A549 (cell line): ENCODE measurements around the gene PELI3. TPM values are rescaled to one million over a fixed set of nuclear protein-coding genes. Genes with fewer than 3 reads are reported as not detected.

Experiments
- ATAC-seq, 2 experiments: fragments of 200-7000 bp in 1 of 2; fragments of >200 bp in 1 of 2; cut with Nextera tagmentation in 1 of 2; cut with Tn5 transposase in 1 of 2; 3 replicates each; pipeline versions ENCODE4 v1.8.0 to v1.9.1; 2018 to 2020; ENCODE audit warnings: mild to moderate bottlenecking in 1 of 2, moderate library complexity in 1 of 2
- CTCF ChIA-PET: fragments of 300-600 bp; sonication (Branson Sonifier 250); formaldehyde crosslinking; extraction: SDS; loops from one replicate; lab custom pipeline; 2021; ENCODE audit warnings: antibody characterized with exemption, inconsistent platforms; lab: Yijun Ruan, JAX
- POLR2A ChIA-PET: fragments of 350-600 bp; formaldehyde crosslinking; extraction: SDS; loops from one replicate; lab custom pipeline; 2021; ENCODE audit warnings: antibody characterized with exemption, inconsistent platforms; lab: Yijun Ruan, JAX
- DNase-seq, 2 experiments: peaks; one replicate each; pipeline versions ENCODE4 v3.0.0 to v3.0.0-alpha.2; 2011 to 2016; ENCODE audit warnings: low read depth in 1 of 2, low spot score in 1 of 2
- FAIRE-seq: peaks from 2 replicates; lab custom pipeline; 2011; peaks lifted over from hg19 to GRCh38; lab: Jason Lieb, UNC
- H3K27ac ChIP-seq, 2 experiments: fragments of >200 bp; sonication (Bioruptor Twin); formaldehyde crosslinking; 3 replicates each; pipeline ENCODE4 v1.5.1; 2016 to 2017
- H3K4me1 ChIP-seq: fragments of >200 bp; sonication (Bioruptor Twin); formaldehyde crosslinking; 3 replicates; pipeline ENCODE4 v1.6.1; 2016
- H3K4me2 ChIP-seq: fragments of >200 bp; sonication (Bioruptor Twin); formaldehyde crosslinking; 3 replicates; pipeline ENCODE4 v1.6.1; 2016
- H3K4me3 ChIP-seq: fragments of >200 bp; sonication (Bioruptor Twin); formaldehyde crosslinking; 3 replicates; pipeline ENCODE4 v1.5.1; 2016
- H3K9me3 ChIP-seq: fragments of >200 bp; sonication (Bioruptor Twin); formaldehyde crosslinking; 3 replicates; pipeline ENCODE4 v1.6.1; 2016
- BCL3 ChIP-seq: fragments of >200 bp; sonication (Bioruptor Twin); formaldehyde crosslinking; IDR thresholded peaks from 3 replicates; pipeline ENCODE4 v1.6.1; 2016
- BHLHE40 ChIP-seq: IDR thresholded peaks from 2 replicates; pipeline ENCODE4 v1.6.1; 2012; ENCODE audit warnings: low read depth, low read length, inconsistent platforms
- E2F6 ChIP-seq: IDR thresholded peaks from 2 replicates; pipeline ENCODE4 v1.6.1; 2012; ENCODE audit warnings: low read depth, borderline replicate concordance
- EHF ChIP-seq: fragments of 250-450 bp; sonication (Bioruptor Pico); IDR thresholded peaks from 2 replicates; pipeline ENCODE4 v1.5.0; 2020; ENCODE audit warnings: mild to moderate bottlenecking
- EHMT2 ChIP-seq: fragments of 200-600 bp; sonication (generic); IDR thresholded peaks from 2 replicates; pipeline ENCODE4 v1.6.1; 2016; ENCODE audit warnings: antibody characterized with exemption, low read depth, mild to moderate bottlenecking, moderate library complexity
- ELK1 ChIP-seq: fragments of 150-350 bp; IDR thresholded peaks from 2 replicates; pipeline ENCODE4 v1.6.1; 2014; ENCODE audit warnings: low read depth, mild to moderate bottlenecking, low read length
- FOXS1 ChIP-seq: fragments of 250-450 bp; sonication (Bioruptor Pico); IDR thresholded peaks from 2 replicates; pipeline ENCODE4 v1.5.0; 2020; ENCODE audit warnings: mild to moderate bottlenecking, moderate library complexity
- GATA3 ChIP-seq: IDR thresholded peaks from 2 replicates; pipeline ENCODE4 v1.6.1; 2012; ENCODE audit warnings: borderline replicate concordance
- HDAC2 ChIP-seq: fragments of 200-600 bp; sonication (generic); IDR thresholded peaks from 2 replicates; pipeline ENCODE4 v1.6.1; 2016
- HEYL ChIP-seq: fragments of 250-450 bp; sonication (Bioruptor Pico); IDR thresholded peaks from 2 replicates; pipeline ENCODE4 v1.8.0; 2021; ENCODE audit warnings: mild to moderate bottlenecking, moderate library complexity
- HOXB5 ChIP-seq: fragments of 250-450 bp; sonication (Bioruptor Pico); IDR thresholded peaks from 2 replicates; pipeline ENCODE4 v1.5.0; 2020; ENCODE audit warnings: mild to moderate bottlenecking, moderate library complexity
- JUN ChIP-seq, 2 experiments: fragments of >200 bp; sonication (Bioruptor Twin); formaldehyde crosslinking; IDR thresholded peaks; 2 replicates in 1 of 2; 3 replicates in 1 of 2; pipeline ENCODE4 v1.6.1; 2016 to 2017
- KDM5A ChIP-seq: fragments of 200-600 bp; sonication (generic); IDR thresholded peaks from 2 replicates; pipeline ENCODE4 v1.6.1; 2016; ENCODE audit warnings: antibody characterized with exemption, mild to moderate bottlenecking
- MAFK ChIP-seq: fragments of 450-650 bp; IDR thresholded peaks from 2 replicates; pipeline ENCODE4 v1.6.1; 2014; ENCODE audit not compliant: partially characterized antibody
- MAX ChIP-seq: IDR thresholded peaks from 2 replicates; pipeline ENCODE4 v1.6.1; 2012
- MAZ ChIP-seq: fragments of 150-350 bp; IDR thresholded peaks from 2 replicates; pipeline ENCODE4 v1.6.1; 2014; ENCODE audit warnings: antibody characterized with exemption, low read depth, low read length, borderline replicate concordance
- MYC ChIP-seq: IDR thresholded peaks from 2 replicates; pipeline ENCODE4 v1.6.1; 2012; ENCODE audit warnings: mild to moderate bottlenecking, inconsistent platforms, low read length, improper control_type of control experiment, borderline replicate concordance
- NPAS2 ChIP-seq: fragments of 250-450 bp; sonication (Bioruptor Pico); IDR thresholded peaks from 2 replicates; pipeline ENCODE4 v1.8.0; 2022; ENCODE audit warnings: mild to moderate bottlenecking, moderate library complexity, borderline replicate concordance
- NR3C1 ChIP-seq: fragments of >200 bp; sonication (Bioruptor Twin); formaldehyde crosslinking; IDR thresholded peaks from 3 replicates; pipeline ENCODE4 v1.6.1; 2017
- PBX3 ChIP-seq: IDR thresholded peaks from 2 replicates; pipeline ENCODE4 v1.6.1; 2012
- PHF8 ChIP-seq: fragments of 200-600 bp; sonication (generic); IDR thresholded peaks from 2 replicates; pipeline ENCODE4 v1.6.1; 2016; ENCODE audit warnings: low read depth, mild to moderate bottlenecking, antibody characterized with exemption, moderate library complexity, borderline replicate concordance
- POLR2A ChIP-seq: IDR thresholded peaks from 2 replicates; pipeline ENCODE4 v1.6.1; 2012; ENCODE audit warnings: mild to moderate bottlenecking, low read length
- POLR2AphosphoS2 ChIP-seq: conservative IDR thresholded peaks from 2 replicates; pipeline ENCODE4 v1.6.1; 2012; ENCODE audit warnings: low read length, improper control_type of control experiment, inconsistent platforms
- RNF2 ChIP-seq: fragments of 200-600 bp; sonication (generic); IDR thresholded peaks from 2 replicates; pipeline ENCODE4 v1.6.1; 2016; ENCODE audit warnings: low read depth, mild to moderate bottlenecking, antibody characterized with exemption, moderate library complexity, borderline replicate concordance
- SMC3 ChIP-seq: fragments of >200 bp; sonication (Bioruptor Twin); formaldehyde crosslinking; IDR thresholded peaks from 3 replicates; pipeline ENCODE4 v1.6.1; 2018; ENCODE audit warnings: inconsistent platforms
- ZC3H11A ChIP-seq: fragments of 450-650 bp; IDR thresholded peaks from 2 replicates; pipeline ENCODE4 v1.6.1; 2014; ENCODE audit warnings: antibody characterized with exemption, mild to moderate bottlenecking
- WGBS: methylation state at CpG from one replicate; pipeline ENCODE4 v1.1.6; 2017; ENCODE audit errors: missing lambda C conversion rate; 5-methylcytosine and 5-hydroxymethylcytosine counted together
- polyA plus RNA-seq, 4 experiments: library from polyadenylated mRNA; depleted of rRNA in 3 of 4; stranded (reverse); fragments of >200 nt; fragmentation: RNase III in 1 of 4; extraction: RNeasy Plus Mini Kit Qiagen cat#74134 plus additional on column Dnase treatment in 1 of 4; gene quantifications; 2 replicates in 3 of 4; 3 replicates in 1 of 4; pipeline ENCODE4 v1.2.3, GENCODE V29; 2011 to 2017

The PELI3 gene
- polyA plus RNA-seq, 2 of the 4 experiments (the other 2 are of a cell fraction), result 2.3 to 5.7 TPM

GRCh38 chr11:66505276-66505816 is 38.6 kb downstream of the PELI3 start:
- no peak for FAIRE-seq
- no peak overlapping the region for H3K27ac ChIP-seq
- no peak for ATAC-seq
- no peaks in the 10 kb centered on the region for H3K9me3 ChIP-seq
- CTCF ChIA-PET, result interaction anchor here (0.9 to 1.6 kb wide), 2 partner anchors 14 to 228 kb away, joined by 3 to 6 read pairs; no protein-coding TSS in a partner anchor
- POLR2A ChIA-PET, result no interaction called here
- WGBS, result 88% methylated on average over 1 of the region's 1 CpG
- H3K4me1 ChIP-seq, result peaks cover 3% of the 10 kb centered on the region; the same call in 1 of the 3 replicates
- no peak for TF ChIP-seq MAFK
- no peak overlapping the region for H3K4me2 ChIP-seq
- H3K4me3 ChIP-seq, result no peak overlapping the region
- DNase-seq, result no peak

GRCh38 chr11:66509131-66509561 is 42.4 kb downstream of the PELI3 start:
- DNase-seq, result no peak
- no peak overlapping the region for H3K27ac ChIP-seq
- CTCF ChIA-PET, result interaction anchor here (0.6 to 2.0 kb wide), 5 partner anchors 18 to 83 kb away, joined by 3 to 6 read pairs (median 4); partner anchors contain the start of genes CCDC87 and CCS
- no peak for ATAC-seq
- TF ChIP-seq HOXB5 (no peak), E2F6 (no peak), POLR2AphosphoS2 (no peak), FOXS1 (CRISPR knock-in tag) (no peak), RNF2 (no peak), MAX (no peak), NPAS2 (no peak), PBX3 (no peak), EHF (CRISPR knock-in tag) (no peak), HDAC2 (no peak), BHLHE40 (no peak), HEYL (no peak), MYC (no peak), NR3C1 (no peak), JUN (IDR thresholded peaks at IDR 0.05) (no peak), SMC3 (no peak)
- WGBS, result 88% methylated on average over 4 of the region's 7 CpGs
- no peaks in the 10 kb centered on the region for H3K9me3 ChIP-seq
- H3K4me2 ChIP-seq, result no peak overlapping the region
- no peak for FAIRE-seq
- POLR2A ChIA-PET, result interaction anchor here (1.3 kb wide), 1 partner anchor 29 kb away, joined by 5 read pairs; the partner anchor contains the start of gene DPP3
- no peak overlapping the region for H3K4me3 ChIP-seq
- H3K4me1 ChIP-seq, result peaks cover 9% of the 10 kb centered on the region; the same call in 2 of the 3 replicates

GRCh38 chr11:66510271-66510989 is 43.7 kb downstream of the PELI3 start, which contains the start of gene BBS1:
Gene BBS1, plus strand, starts transcription at chr11:66510635. Its CDS starts 25 bp downstream, at chr11:66510660.
- DNase-seq, result peak; percentile 82 to 93
- H3K27ac ChIP-seq, result peak within 1 kb of the TSS; percentile 77 to 84
- CTCF ChIA-PET, result interaction anchor here (0.9 to 1.7 kb wide), 3 partner anchors 22 to 82 kb away, joined by 3 to 4 read pairs (median 3); partner anchors contain the start of genes CCDC87 and CCS
- no peaks in the 10 kb centered on the region for H3K9me3 ChIP-seq
- ATAC-seq, result peak; percentile 97 to 99
- no peak for FAIRE-seq
- POLR2A ChIA-PET, result interaction anchor here (0.6 to 2.0 kb wide), 4 partner anchors 30 to 106 kb away, joined by 3 to 20 read pairs (median 5); partner anchors contain the start of genes CCDC87, CCS, DPP3 and RBM14
- peak within 1 kb of the TSS; percentile 86 for H3K4me2 ChIP-seq
- peak; percentile 65 to 82; a peak in 4 of 5 replicates for TF ChIP-seq JUN (IDR thresholded peaks at IDR 0.05)
- peak; percentile 70 for TF ChIP-seq POLR2A
- 0 out of 2 replicates have a peak, but pooled peaks have one; percentile 34 for TF ChIP-seq MAZ
- no peak for TF ChIP-seq EHMT2
- TF ChIP-seq BCL3, result 0 out of 3 replicates have a peak, but pooled peaks have one; percentile 26
- TF ChIP-seq ELK1, result no peak
- peak; percentile 98 for TF ChIP-seq KDM5A
- peak; percentile 57 for TF ChIP-seq PBX3
- TF ChIP-seq MAX, result peak; percentile 74
- TF ChIP-seq GATA3, result peak; percentile 37; the same call in 1 of the 2 replicates
- TF ChIP-seq BHLHE40, result no peak
- TF ChIP-seq PHF8, result peak; percentile 72; the same call in 1 of the 2 replicates
- peak; percentile 20; the same call in 1 of the 2 replicates for TF ChIP-seq ZC3H11A
- peak within 1 kb of the TSS; percentile 75 for H3K4me3 ChIP-seq
- peaks cover 9% of the 10 kb centered on the region; the same call in 2 of the 3 replicates for H3K4me1 ChIP-seq
- 4% methylated on average over 21 of the region's 31 CpGs for WGBS
